ENCODE measurements around the gene CCDC107. TPM values are rescaled to one million over a fixed set of nuclear protein-coding genes. Genes with fewer than 3 reads are reported as not detected.

The CCDC107 gene
- total and polyA plus RNA-seq, 8 donors = 13.8 to 84.7 (median 23.0) TPM

- Histone ChIP-seq H3K4me3 (no peak overlapping the region), H3K27ac (no peak overlapping the region), H3K9me3 (no peaks in the 10 kb centered on the region), H3K4me1 (no peaks in the 10 kb centered on the region), H3K36me3 (peaks cover 0 to 11% (median 0%) of the 10 kb centered on the region in 3 donors), H3K27me3 (no peaks in the 10 kb centered on the region)
- no peak for TF ChIP-seq CTCF (IDR thresholded peaks at IDR 0.05)
- FAIRE-seq (no peak), DNase-seq (no peak), ATAC-seq (no peak)
- WGBS, 2 donors = 79 to 86% methylated on average over 2 of the region's 2 CpGs
- intact Hi-C loops (cut with DNase I) = no loop called here
Observed at GRCh38 chr9:35612843-35613242, 45.2 kb upstream of the CCDC107 start.

- H3K36me3 ChIP-seq = no peaks in the 10 kb centered on the region
- DNase-seq (no peak), FAIRE-seq (no peak), ATAC-seq (no peak)
- H3K27ac ChIP-seq = no peak overlapping the region
- no peaks in the 10 kb centered on the region for H3K27me3 ChIP-seq
- H3K9me3 ChIP-seq = no peaks in the 10 kb centered on the region
- H3K4me1 ChIP-seq = no peaks in the 10 kb centered on the region
- no peak for TF ChIP-seq CTCF (IDR thresholded peaks at IDR 0.05)
- WGBS, 2 donors = 83 to 89% methylated on average over 17 of the region's 17 CpGs
- intact Hi-C loops (cut with DNase I) = no loop called here
- no peak overlapping the region for H3K4me3 ChIP-seq
Observed at GRCh38 chr9:35615981-35616680, 42.0 kb upstream of the CCDC107 start.

- no peak for TF ChIP-seq CTCF (IDR thresholded peaks at IDR 0.05)
- intact Hi-C loops (cut with DNase I) = no loop called here
- H3K27me3 ChIP-seq = no peaks in the 10 kb centered on the region
- H3K4me1 ChIP-seq = no peaks in the 10 kb centered on the region
- H3K36me3 ChIP-seq = no peaks in the 10 kb centered on the region
- no peak overlapping the region for H3K27ac ChIP-seq
- whole genome bisulfite sequencing, 2 donors = 14 to 20% methylated on average over 39 to 51 of the region's 51 CpGs
- FAIRE-seq (no peak), ATAC-seq (peak; percentile 47 to 77 (median 66)), DNase-seq (peak; percentile 39 to 79 (median 66))
- H3K9me3 ChIP-seq = no peaks in the 10 kb centered on the region
- peak overlapping the region in 3 of 4 donors; percentile 20 to 45 (median 28) for H3K4me3 ChIP-seq
Observed at GRCh38 chr9:35616681-35617459, 41.2 kb upstream of the CCDC107 start.

- peak overlapping the region in 2 of 4 donors; percentile 20 to 45 for H3K4me3 ChIP-seq
- no peak for ATAC-seq
- peak in 1 of 6 donors; percentile 16 for DNase-seq
- H3K27ac ChIP-seq = no peak overlapping the region
- WGBS, 2 donors = 52 to 60% methylated on average over 8 of the region's 8 CpGs
- H3K9me3 ChIP-seq = no peaks in the 10 kb centered on the region
- no peaks in the 10 kb centered on the region for H3K36me3 ChIP-seq
- intact Hi-C loops (cut with DNase I) = no loop called here
- no peaks in the 10 kb centered on the region for H3K4me1 ChIP-seq
- H3K27me3 ChIP-seq = no peaks in the 10 kb centered on the region
- no peak for FAIRE-seq
- no peak for TF ChIP-seq CTCF (IDR thresholded peaks at IDR 0.05)
Observed at GRCh38 chr9:35617548-35617947, 40.5 kb upstream of the CCDC107 start.
